Cardiac fibroblast (primary cell): ENCODE data around the gene OR52W1.

ENCODE experiments used
- DNase-seq, 2 donors: peaks; one replicate each; pipeline versions ENCODE4 v3.0.0 to v3.0.0-alpha.2; 2010; ENCODE audit warnings: low read depth in 2 of 2
- H3K4me3 ChIP-seq, 2 donors: replicated peaks in 1 of 2; 1 replicate in 1 of 2; 2 replicates in 1 of 2; pipeline ENCODE4 v1.5.1; 2011; ENCODE audit warnings: low read depth in 2 of 2, low read length in 2 of 2, mild to moderate bottlenecking in 2 of 2, moderate library complexity in 1 of 2
- TF ChIP-seq, protein P1 (sequence below): IDR thresholded peaks from one replicate; pipeline ENCODE4 v1.5.1; 2011; ENCODE audit warnings: low read depth, mild to moderate bottlenecking, low read length, inconsistent platforms

Gene OR52W1

GRCh38 chr11:6191742-6192141 lies 7.3 kb upstream of the OR52W1 start:
- no peak overlapping the region for H3K4me3 ChIP-seq
- DNase-seq, result no peak
- TF ChIP-seq, protein P1, sequence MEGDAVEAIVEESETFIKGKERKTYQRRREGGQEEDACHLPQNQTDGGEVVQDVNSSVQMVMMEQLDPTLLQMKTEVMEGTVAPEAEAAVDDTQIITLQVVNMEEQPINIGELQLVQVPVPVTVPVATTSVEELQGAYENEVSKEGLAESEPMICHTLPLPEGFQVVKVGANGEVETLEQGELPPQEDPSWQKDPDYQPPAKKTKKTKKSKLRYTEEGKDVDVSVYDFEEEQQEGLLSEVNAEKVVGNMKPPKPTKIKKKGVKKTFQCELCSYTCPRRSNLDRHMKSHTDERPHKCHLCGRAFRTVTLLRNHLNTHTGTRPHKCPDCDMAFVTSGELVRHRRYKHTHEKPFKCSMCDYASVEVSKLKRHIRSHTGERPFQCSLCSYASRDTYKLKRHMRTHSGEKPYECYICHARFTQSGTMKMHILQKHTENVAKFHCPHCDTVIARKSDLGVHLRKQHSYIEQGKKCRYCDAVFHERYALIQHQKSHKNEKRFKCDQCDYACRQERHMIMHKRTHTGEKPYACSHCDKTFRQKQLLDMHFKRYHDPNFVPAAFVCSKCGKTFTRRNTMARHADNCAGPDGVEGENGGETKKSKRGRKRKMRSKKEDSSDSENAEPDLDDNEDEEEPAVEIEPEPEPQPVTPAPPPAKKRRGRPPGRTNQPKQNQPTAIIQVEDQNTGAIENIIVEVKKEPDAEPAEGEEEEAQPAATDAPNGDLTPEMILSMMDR, result no peak

- TF ChIP-seq, protein P1, result no peak
- no peak overlapping the region for H3K4me3 ChIP-seq
- no peak for DNase-seq
These were observed 4.9 kb upstream of the OR52W1 start for GRCh38 chr11:6194065-6194581.

DNA sequence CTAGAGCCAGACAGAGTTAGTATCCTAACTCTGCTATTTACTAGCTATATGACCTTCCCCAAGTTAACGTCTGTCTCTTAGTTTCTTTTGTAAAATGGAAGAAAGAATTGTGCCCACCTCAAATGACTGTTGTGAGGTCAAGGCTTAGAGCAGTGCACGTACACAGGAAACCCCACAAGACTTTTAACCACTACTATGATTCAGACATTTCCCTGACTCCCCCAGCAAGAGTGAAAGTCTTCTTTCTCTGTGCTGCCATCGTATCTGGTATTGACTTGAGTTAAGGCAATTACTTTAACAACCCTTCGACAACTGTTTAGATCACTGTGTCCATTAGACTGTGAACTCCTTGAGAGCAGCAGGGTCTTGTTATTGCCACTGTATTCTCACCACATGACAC lies 2.6 kb upstream of the OR52W1 start:
- DNase-seq, result no peak
- no peak overlapping the region for H3K4me3 ChIP-seq
- TF ChIP-seq, protein P1, result no peak

DNA sequence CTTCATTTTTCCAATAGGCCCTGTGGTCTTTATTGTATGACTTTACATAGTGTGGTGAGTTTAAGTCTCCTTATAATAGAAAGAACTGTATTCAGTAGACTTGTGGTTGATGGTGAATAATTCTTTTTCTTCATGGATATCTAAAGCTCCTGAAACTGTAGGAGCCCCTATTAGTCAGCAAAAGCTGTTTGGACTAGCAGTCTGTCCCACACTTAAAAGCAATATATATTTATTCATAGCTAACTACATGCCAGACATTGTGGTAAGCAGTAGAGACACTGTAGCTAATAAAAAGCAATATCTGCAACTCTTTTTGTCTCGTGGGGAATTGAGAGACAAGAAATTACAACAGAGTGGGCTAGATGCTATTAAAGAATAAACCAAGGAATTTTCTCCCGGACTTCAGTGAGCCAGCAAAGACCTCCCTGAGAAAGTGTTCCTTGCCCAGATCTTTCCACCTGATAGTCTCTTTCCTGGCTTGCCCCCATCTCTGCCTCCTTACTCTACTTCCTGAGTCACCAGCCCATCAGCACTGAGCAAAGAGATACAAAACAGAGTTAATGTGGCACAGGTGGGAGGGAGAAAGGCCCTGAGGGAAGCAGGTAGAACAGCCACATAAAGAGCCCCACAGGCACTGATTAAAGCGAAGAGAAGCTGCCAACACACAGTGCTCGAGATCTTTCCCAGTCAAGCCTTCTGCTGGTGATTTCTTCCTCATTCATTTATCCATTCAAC lies 1.4 kb upstream of the OR52W1 start:
- no peak overlapping the region for H3K4me3 ChIP-seq
- TF ChIP-seq, protein P1, result no peak
- DNase-seq, result no peak

- TF ChIP-seq, protein P1, result no peak
- H3K4me3 ChIP-seq, result no peak overlapping the region
- DNase-seq, result peak in 1 of 2 donors; percentile 40
These were observed 2.0 kb downstream of the OR52W1 start for GRCh38 chr11:6200975-6201374.

- TF ChIP-seq, protein P1, result no peak
- H3K4me3 ChIP-seq, result no peak overlapping the region
- peak; percentile 13 to 15 for DNase-seq
These were observed 2.5 kb downstream of the OR52W1 start for GRCh38 chr11:6201481-6201880.
